HepG2 (cell line): Measurements from ENCODE around the gene SEPTIN10. TPM values are rescaled to one million over a fixed set of nuclear protein-coding genes. Genes with fewer than 3 reads are reported as not detected.

Source experiments
- AGO1 ChIP-seq: fragments of 200-400 bp; formaldehyde crosslinking; IDR thresholded peaks from 2 replicates; pipeline ENCODE4 v1.6.1; 2017; ENCODE audit warnings: mild to moderate bottlenecking, low read depth, low read length, moderate library complexity; ENCODE audit not compliant: poor library complexity, severe bottlenecking
- HNRNPUL1 ChIP-seq: fragments of 200-400 bp; formaldehyde crosslinking; IDR thresholded peaks from 2 replicates; pipeline ENCODE4 v1.6.1; 2017; ENCODE audit warnings: low read depth, mild to moderate bottlenecking, low read length, moderate library complexity
- KIAA2018 ChIP-seq: sonication (generic); formaldehyde crosslinking; IDR thresholded peaks from 2 replicates; pipeline ENCODE4 v1.5.0; 2020; ENCODE audit warnings: mild to moderate bottlenecking, missing genetic modification reagents, borderline replicate concordance
- PTBP1 ChIP-seq: fragments of 200-400 bp; formaldehyde crosslinking; IDR thresholded peaks from 2 replicates; pipeline ENCODE4 v1.6.1; 2018; ENCODE audit warnings: low read length, low read depth; ENCODE audit not compliant: poor library complexity, severe bottlenecking
- ZBTB7A ChIP-seq: sonication (generic); formaldehyde crosslinking; IDR thresholded peaks from 2 replicates; pipeline ENCODE4 v1.8.0; 2022; ENCODE audit warnings: mild to moderate bottlenecking, missing genetic modification reagents
- ZHX1 ChIP-seq: sonication (generic); formaldehyde crosslinking; IDR thresholded peaks from 2 replicates; pipeline ENCODE4 v1.8.1; 2022; ENCODE audit warnings: low read depth, mild to moderate bottlenecking, missing genetic modification reagents
- ZKSCAN5 ChIP-seq: sonication (generic); formaldehyde crosslinking; IDR thresholded peaks from 2 replicates; pipeline ENCODE4 v1.5.1; 2020; ENCODE audit warnings: mild to moderate bottlenecking, missing genetic modification reagents
- ZNF597 ChIP-seq: sonication (generic); formaldehyde crosslinking; IDR thresholded peaks from 2 replicates; pipeline ENCODE4 v1.5.0; 2020; ENCODE audit warnings: missing genetic modification reagents
- polyA plus RNA-seq, 8 experiments: library from polyadenylated mRNA; depleted of rRNA in 3 of 8; stranded (reverse) in 7 of 8; unstranded in 1 of 8; fragments of >200 nt; fragmentation: Illumina TruSeq in 4 of 8; extraction: Trizol in 4 of 8; gene quantifications; 2 replicates each; pipeline versions ENCODE4 v1.2.1 to v1.2.3, GENCODE V29; 2011 to 2016; ENCODE audit warnings: low read depth in 4 of 8, missing spikeins in 1 of 8, mixed read lengths in 1 of 8; ENCODE audit not compliant: insufficient read depth in 1 of 8
- total RNA-seq, 5 experiments: library from RNA; depleted of rRNA; stranded (reverse); fragments of >200 nt; fragmentation: Illumina TruSeq; extraction: Trizol; gene quantifications; 2 replicates each; pipeline ENCODE4 v1.2.3, GENCODE V29; 2016; ENCODE audit warnings: low read depth in 1 of 5
- TF ChIP-seq, protein P1 (sequence below): sonication (generic); formaldehyde crosslinking; IDR thresholded peaks from 2 replicates; pipeline ENCODE4 v1.5.0; 2020; ENCODE audit warnings: mild to moderate bottlenecking, missing genetic modification reagents

SEPTIN10 gene
- total and polyA plus RNA-seq, 2 of the 13 experiments (the other 11 are each of a cell fraction or from before 2014, with no cell fraction given), result 45.8 to 67.5 TPM

GRCh38 chr2:109623923-109624322, 10.2 kb upstream of the SEPTIN10 start (continued):
- TF ChIP-seq ZHX1 (CRISPR knock-in tag), result no peak
- no peak for TF ChIP-seq HNRNPUL1
- TF ChIP-seq, protein P1, sequence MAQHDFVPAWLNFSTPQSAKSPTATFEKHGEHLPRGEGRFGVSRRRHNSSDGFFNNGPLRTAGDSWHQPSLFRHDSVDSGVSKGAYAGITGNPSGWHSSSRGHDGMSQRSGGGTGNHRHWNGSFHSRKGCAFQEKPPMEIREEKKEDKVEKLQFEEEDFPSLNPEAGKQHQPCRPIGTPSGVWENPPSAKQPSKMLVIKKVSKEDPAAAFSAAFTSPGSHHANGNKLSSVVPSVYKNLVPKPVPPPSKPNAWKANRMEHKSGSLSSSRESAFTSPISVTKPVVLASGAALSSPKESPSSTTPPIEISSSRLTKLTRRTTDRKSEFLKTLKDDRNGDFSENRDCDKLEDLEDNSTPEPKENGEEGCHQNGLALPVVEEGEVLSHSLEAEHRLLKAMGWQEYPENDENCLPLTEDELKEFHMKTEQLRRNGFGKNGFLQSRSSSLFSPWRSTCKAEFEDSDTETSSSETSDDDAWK (CRISPR knock-in tag), result no peak
- no peak for TF ChIP-seq ZBTB7A
- TF ChIP-seq AGO1, result no peak
- no peak for TF ChIP-seq PTBP1
- TF ChIP-seq KIAA2018, result no peak
- no peak for TF ChIP-seq ZKSCAN5 (CRISPR knock-in tag)
- TF ChIP-seq ZNF597, result no peak
